ENCODE data around the gene RPTOR.

Gene RPTOR

DNA sequence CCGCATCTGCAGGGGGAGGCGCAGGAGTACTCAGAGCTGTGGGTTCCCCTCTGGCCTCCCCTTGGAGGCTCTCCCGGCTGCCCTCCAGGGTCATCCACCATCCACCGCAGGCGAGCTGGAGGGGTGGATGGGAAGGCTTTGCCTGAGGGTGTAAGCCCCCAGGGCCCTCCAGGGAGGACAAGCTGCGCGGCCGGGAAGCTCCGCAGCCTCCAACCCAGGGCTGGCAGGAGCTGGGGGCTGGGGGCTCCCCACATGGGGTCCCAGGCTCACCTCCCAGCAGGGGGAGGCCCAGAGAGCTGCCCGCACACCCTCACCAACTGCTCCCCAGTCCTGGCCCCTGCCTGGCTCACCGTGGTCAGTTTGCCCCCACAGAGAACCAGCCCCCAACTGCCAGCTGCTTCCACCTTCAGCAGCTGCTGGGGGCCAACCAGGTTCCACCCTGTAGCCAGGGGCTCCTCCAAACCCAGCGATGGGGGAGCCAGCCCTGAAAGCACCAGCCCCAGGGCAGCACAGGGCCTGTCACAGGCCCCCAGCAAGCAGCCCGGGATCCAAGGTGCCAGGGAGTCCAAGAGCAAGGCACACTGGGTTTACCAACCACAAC lies 427.2 kb downstream of the RPTOR start:
- DNase-seq = no peak
- in situ Hi-C loops (cut with HindIII; ENCODE audit: low pct_ligation_motif_present, low pct_unique_long_range_greater_than_20kb, low sequenced_read_pairs) = no loop called here

DNA sequence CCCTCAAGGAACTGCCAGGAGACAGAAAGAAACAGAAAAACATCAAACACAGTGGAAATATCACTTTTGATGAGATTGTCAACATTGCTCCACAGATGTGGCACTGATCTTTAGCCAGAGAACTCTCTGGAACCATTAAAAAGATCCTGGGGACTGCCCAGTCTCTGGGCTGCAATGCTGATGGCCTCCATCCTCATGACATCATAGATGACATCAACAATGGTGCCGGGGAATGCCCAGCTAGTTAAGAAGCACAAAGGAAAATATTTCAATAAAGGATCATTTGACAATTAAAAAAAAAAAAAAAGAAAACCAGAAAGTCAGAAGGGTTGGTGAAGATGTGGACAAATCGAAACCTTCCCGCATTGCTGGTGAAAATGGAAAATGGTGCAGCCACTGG lies 432.1 kb downstream of the RPTOR start:
- in situ Hi-C loops (cut with HindIII; ENCODE audit: low pct_ligation_motif_present, low pct_unique_long_range_greater_than_20kb, low sequenced_read_pairs) = no loop called here
- no peak for DNase-seq

DNA sequence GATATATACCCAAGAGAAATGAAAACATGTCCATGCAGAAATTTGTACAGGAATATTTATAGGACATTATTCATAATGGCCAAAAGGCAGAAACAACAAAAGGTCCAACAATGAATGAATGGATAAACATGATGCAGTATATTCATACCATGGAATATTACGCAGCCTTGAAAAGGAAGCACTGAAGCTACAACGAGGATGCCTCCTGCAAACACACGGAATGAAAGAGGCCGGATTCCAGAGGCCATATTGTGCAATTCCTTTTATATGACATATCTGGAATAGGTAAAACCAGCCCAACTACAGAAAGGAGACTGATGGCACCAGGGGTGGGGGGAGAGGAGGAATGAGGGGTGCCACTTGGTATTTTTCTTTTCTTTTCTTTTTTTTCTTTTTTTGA lies 432.5 kb downstream of the RPTOR start:
- in situ Hi-C loops (cut with HindIII; ENCODE audit: low pct_ligation_motif_present, low pct_unique_long_range_greater_than_20kb, low sequenced_read_pairs) = no loop called here
- no peak for DNase-seq

DNA sequence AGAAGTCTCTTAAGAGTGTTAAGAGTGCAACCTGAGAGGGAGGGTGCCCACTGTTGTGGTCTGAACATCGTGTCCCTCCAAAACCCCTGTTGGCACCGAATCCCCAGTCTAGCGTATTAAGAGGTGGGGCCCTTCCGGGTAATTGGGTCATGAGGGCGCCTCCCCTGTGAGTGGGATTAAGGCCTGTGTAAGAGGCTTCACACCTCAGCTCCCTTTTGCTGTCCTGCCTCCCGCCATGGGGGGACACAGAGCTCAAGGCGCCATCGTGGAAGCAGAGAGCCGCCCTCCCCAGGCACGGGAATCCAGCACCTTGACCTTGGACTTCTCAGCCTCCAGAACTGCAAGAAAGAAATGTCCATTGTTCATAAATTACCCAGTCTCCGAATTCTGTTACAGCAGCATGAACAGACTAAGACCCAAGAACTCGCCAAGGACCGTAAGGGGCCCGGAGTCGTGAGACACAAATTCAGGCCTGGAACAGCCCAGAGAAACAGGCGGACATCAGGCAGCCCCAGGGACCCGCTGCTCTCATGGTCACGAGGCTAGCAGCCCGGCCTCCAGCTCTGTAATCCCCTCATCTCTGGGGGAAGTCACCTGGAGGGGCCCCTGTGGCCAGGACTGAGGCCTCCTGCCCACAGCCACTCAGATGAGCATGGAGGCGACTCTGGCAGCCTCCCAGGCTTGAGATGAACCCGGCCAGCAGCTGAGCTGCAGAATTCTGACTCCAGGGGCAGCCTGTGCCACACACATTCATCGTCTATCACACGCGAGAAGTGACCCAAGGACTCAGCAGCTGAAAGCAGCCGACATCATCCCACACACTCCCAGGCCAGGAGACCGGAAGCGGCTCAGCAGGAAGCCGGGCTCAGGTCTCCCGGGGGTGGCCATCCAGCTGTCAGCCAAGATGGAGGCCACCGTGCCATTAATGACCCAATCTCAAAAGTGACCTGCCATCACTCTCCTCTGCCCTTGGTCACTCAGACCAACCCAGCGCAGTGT lies 434.2 kb downstream of the RPTOR start:
- DNase-seq = no peak

DNA sequence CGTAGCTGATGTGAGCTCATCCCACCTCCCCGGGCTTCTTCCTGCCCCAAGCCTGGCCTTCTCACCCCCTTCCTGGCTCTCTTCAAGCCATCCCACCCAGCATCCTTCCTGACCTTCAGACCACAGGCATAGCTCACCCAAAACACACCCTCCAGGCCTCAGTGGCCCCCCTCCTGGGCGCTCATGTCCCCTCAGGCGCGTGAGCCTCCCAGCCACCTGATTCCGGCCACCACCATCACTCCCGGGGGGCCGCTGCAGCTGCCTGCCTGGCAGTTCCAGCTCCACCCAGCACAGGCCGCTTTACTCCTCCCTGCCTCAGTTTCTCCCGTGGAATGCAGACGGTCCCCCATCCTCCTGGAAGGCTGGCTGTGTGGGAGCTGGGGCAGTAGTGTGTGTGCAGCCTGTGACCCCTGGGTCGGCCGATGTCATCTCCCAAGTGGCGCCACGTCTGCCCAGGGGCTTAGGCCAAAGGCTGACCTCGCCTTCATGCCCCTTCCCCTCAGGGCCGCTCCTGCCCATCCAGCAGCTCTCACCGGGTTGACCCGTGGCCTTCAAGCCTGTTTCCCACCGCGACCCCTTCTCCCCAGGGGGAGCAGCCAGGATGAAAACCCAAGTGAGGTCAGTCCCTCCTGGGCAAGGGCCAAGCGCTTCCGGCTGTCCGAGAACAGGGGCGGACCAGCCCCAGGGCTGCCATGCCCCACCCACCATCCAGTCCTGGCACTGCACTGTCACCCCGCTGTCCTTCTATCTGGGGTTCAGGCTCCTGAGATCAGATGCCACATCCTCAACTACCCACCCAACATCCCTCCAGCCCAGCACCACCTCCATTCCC lies 435.1 kb downstream of the RPTOR start:
- in situ Hi-C loops (cut with HindIII; ENCODE audit: low pct_ligation_motif_present, low pct_unique_long_range_greater_than_20kb, low sequenced_read_pairs) = no loop called here
- no peak for DNase-seq

More for the DNA sequence above, 434.2 kb downstream of the RPTOR start:
- in situ Hi-C loops (cut with HindIII; ENCODE audit: low pct_ligation_motif_present, low pct_unique_long_range_greater_than_20kb, low sequenced_read_pairs) = no loop called here

DNA sequence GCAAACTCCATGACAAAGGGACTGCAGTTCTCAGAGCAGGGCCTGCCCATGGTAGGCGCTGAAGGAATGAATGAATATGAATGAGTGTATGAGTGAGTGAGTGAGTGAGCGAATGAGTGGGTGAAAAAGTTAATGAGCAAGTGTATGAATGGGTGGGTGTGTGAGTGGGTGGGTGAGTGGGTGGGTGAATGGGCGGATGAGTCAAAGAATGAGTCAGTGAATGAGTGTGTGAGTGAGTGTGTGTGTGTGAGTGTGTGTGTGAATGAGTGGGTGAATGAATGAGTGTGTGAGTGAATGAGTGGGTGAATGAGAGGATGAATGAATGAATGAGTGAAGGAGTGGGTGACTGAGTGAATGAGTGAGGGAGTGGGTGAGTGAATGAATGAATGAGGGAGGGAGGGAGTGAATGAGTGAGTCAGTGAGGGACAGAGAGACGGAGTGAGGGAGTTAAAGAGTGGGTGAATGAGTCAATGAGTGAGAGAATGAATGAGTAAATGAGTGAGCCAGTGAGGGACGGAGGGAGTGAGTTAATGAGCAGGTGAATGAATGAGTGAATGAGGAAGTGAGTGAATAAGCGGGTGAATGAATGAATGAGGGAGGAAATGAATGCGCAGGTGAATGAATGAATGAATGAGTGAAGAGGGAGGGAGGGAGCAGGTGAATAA lies 435.9 kb downstream of the RPTOR start:
- DNase-seq = peak; percentile 33
- in situ Hi-C loops (cut with HindIII; ENCODE audit: low pct_ligation_motif_present, low pct_unique_long_range_greater_than_20kb, low sequenced_read_pairs) = no loop called here

DNA sequence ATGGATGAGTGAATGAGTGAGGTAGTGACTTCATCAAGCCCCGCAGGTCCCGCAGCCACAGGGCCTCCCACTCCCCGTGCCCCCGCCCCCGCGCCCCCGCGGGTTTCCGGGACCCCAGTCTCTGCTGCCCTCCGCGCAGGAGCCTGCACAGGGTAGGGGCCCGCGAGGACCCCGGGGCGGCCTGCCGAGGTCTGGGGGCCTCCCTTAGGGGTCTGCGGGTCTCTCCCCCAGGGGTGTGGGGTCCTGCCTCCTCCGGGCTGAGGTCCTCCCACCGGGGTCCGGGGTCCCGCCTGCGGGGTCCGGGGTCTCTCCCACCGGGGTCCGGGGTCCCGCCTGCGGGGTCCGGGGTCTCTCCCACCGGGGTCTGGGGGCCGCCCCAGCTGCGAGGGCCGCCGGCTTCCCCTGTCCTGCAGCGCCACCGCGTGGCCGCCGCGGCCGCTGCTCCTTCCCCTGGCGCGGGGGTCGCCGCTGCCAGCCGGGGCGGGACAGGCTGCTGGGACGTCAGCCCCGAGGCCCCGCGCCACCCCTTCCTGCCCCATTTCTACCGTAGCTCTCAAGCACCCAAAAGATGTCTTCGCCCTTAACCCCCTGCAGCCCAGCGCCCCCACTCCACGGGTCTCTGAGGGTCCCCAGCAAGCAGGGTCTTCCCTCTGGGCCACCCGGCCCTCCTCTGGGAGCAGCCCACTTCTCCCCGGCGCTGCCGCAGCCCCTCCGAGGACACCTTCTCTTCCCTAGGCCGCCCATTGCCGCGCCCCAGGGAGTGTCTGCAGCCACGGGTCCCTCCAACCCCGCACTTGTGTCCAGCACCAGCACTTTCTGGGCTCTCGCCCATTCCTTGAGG lies 436.6 kb downstream of the RPTOR start:
- in situ Hi-C loops (cut with HindIII; ENCODE audit: low pct_ligation_motif_present, low pct_unique_long_range_greater_than_20kb, low sequenced_read_pairs) = no loop called here
- peak; percentile 22 for DNase-seq

DNA sequence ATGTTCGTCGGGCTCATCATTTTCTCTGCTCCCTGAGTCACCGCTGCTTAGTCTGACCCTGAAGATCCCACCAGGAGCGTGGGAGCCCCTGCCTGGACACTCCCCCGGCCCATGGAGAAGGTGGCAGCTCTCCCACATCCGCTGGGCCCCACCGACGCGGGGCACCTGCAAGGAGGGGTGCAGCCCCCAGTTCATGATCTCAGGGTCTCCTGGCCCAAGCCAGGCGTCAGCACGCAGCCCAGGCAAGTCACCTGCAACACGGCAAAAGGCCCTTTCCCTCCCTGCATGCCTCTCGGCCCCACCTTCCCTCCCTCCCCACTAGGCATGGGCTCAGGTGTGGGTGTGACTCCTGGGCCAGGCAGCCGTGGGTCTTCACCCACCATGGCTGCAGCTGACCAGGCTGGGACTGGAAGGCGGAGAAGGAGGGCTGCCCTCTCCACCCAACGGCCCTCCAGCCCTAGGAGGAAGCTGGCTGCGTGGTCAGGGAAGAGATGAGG lies 437.3 kb downstream of the RPTOR start:
- in situ Hi-C loops (cut with HindIII; ENCODE audit: low pct_ligation_motif_present, low pct_unique_long_range_greater_than_20kb, low sequenced_read_pairs) = no loop called here
- DNase-seq = no peak

DNA sequence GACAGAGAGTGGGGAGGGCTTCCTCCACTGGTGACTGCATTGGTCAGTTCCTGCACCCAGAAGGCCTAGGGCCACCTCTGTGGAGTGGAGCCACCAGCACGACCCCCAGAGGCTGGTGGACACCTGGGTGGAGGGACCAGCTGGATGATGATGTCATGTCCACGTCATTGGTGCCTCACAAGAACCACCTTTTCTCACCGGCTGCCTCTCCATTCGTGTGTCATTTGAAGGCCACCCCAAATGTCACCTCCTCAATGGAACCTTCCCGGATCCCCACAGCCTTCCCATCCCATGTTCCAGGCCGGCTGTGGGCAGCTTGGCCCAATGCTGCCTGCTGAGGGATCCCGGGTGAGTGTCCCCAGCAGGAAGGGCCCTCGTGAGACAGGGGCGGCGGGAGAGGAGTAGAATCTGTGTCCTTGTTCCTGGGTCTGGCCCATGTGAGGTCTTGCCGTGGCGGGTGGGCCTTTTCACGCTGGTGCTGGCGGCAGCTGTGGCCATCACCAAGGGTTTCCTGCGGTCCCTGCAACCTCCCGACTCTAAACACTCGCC lies 437.9 kb downstream of the RPTOR start:
- in situ Hi-C loops (cut with HindIII; ENCODE audit: low pct_ligation_motif_present, low pct_unique_long_range_greater_than_20kb, low sequenced_read_pairs) = no loop called here
- no peak for DNase-seq

DNA sequence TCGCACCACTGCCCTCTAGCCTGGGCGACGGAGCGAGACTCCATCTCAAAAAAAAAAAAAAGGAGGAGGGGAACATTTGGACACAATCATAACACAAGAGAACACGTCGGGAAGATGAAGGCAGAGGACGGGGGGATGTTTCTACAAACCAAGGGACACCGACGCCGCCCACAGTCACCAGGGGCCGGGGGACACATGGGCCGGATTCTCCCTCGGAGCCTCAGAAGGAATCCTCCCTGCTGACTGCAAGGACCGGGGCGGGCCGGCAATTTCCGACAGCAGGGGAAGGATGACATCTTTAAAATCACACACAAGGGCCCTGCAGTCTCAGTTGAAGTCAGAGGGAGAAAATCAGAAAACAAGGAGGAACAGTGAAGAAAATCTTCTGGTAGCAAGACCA lies 438.9 kb downstream of the RPTOR start:
- DNase-seq = no peak
- in situ Hi-C loops (cut with HindIII; ENCODE audit: low pct_ligation_motif_present, low pct_unique_long_range_greater_than_20kb, low sequenced_read_pairs) = no loop called here

DNA sequence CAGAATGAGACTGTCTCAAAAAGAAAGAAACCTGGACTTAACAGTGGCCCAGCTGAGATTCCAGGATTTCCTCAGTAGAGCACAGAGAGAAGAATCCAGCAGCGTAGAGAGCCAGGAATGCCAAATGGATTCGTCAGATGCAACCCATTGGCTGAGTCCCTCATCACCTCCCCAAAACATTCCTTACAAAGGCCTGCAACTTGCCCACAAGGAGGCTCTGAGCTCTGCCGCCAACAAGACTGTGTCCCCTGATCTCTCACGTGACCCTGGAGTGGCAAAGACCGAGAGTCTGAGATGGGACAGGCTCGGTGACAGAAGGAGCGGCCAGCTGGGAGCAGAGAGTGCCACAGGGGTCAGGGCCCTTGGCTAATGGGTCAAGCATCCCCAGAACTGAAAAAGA lies 440.1 kb downstream of the RPTOR start:
- in situ Hi-C loops (cut with HindIII; ENCODE audit: low pct_ligation_motif_present, low pct_unique_long_range_greater_than_20kb, low sequenced_read_pairs) = no loop called here
- DNase-seq = peak; percentile 95

DNA sequence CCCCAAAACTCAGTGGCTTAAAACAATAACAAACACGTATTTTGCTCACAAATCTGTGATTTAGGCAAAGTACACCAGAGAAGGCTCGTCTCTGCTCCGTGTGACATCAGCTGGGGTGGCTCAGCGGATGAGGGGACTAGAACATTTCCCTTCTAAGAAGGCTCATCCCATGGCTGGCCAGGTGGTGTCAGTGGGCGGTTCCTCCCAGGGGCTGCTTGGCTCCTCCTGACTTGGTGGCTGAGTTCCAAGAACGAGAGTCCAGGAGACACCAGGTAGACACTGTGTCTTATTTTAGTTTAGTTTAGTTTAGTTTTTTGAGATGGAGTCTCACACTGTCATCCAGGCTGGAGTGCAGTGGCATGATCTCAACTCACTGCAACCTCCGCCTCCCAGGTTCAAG lies 441.4 kb downstream of the RPTOR start:
- no peak for DNase-seq
- in situ Hi-C loops (cut with HindIII; ENCODE audit: low pct_ligation_motif_present, low pct_unique_long_range_greater_than_20kb, low sequenced_read_pairs) = no loop called here

DNA sequence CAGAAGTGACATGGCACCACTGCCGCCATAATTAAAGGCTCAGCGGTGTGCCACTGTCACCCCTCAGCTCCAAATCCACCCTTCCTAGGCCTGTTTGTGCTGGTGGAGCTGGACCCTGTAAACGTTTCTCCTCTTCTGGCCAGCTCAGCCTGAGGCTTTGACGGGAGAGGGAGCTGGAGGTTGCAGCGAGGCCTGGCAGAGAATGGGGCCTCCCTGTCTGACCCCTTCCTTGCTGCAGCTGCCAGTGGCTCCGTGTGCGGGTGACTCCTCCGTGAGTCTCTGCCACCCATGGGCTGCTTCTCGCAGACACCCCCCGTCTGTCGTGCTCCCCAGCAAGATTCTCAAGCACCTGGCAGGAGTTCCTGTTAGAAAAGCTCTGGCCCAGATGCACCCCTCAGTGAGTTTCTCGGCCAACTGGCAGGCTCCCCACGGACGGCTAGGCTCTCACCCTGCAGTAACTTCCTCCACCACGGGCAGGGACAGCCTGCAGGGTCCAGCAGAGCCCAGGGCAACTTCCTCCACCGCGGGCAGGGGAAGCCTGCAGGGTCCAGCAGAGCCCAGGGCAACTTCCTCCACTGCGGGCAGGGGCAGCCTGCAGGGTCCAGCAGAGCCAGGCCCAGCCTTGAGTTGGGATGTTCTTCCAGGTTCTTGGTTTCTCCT lies 442.3 kb downstream of the RPTOR start:
- in situ Hi-C loops (cut with HindIII; ENCODE audit: low pct_ligation_motif_present, low pct_unique_long_range_greater_than_20kb, low sequenced_read_pairs) = no loop called here
- DNase-seq = no peak

DNA sequence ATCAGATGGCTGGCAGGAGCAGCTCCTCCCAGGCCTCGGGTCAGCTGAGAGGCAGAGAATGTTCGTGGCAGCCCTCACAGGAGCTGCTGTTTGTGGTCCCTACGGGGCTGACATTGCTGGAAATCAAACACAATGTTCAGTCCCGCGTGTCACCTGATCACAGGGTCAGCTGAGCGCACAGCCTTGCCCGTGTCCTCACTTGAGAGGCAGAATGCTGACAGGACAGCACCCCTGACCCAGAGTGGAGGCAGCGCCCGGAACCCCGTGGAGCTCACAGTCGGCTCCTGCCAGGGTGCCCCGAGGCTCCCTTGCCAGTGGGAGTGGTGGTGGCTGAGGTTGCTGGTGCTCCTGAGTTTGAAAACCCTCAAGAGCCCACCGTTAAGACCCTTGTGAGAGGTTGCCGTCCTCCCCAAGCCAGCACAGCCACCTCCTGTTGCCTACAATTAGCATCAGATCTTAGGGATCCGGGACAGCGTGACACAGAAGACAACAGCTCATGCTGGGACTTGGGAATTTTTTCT lies 443.4 kb downstream of the RPTOR start:
- in situ Hi-C loops (cut with HindIII; ENCODE audit: low pct_ligation_motif_present, low pct_unique_long_range_greater_than_20kb, low sequenced_read_pairs) = no loop called here
- no peak for DNase-seq

DNA sequence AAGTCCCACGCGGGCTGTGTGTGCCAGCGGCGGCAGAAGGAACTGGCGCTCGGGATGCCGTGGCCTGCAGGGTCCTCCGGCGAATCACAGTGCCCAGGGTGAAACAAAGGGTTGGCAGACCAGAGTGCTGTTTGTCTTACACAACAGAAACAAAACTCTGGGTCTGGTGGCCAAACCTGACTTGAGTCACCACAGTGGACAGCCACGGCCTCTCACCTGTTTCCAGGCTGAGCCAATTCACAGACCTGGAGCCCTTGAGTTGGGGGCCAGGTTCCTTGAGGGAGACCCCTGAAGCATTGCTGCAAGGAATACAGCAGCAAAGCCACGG lies 444.9 kb downstream of the RPTOR start:
- no peak for DNase-seq
- in situ Hi-C loops (cut with HindIII; ENCODE audit: low pct_ligation_motif_present, low pct_unique_long_range_greater_than_20kb, low sequenced_read_pairs) = no loop called here

DNA sequence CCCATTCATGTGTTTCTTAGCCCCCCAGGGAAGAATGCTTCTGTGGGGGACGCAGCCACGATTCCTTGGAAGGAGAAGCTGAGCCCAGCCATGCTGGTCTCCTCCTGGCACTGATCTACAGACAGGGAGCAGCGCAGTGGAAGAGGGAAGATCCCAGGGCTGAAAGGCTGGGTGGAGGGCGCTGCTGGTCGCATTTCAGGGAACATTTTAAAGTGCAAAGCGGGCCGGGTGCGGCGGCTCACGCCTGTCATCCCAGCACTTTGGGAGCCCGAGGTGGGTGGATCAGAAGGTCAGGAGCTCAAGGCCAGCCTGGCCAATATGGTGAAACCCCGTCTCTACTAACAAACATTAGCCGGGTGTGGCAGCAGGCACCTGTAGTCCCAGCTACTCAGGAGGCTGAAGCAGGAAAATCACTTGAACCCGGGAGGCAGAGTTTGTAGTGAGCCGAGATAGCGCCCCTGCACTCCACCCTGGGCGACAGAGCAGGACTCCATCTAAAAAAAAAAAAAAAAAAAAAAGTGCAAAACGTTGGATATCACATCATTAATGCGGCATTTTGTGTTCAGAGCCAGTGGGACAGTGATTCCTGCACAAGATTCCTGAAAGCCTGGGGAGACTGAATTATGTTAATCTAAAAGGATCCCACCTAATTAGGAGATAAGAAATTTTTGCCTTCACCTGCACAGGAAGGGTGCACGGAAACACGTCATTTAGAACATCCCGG lies 446.4 kb downstream of the RPTOR start:
- in situ Hi-C loops (cut with HindIII; ENCODE audit: low pct_ligation_motif_present, low pct_unique_long_range_greater_than_20kb, low sequenced_read_pairs) = no loop called here
- DNase-seq = no peak

All from ACHN (cell line).